KOPT-K1 (cell line): Measurements from ENCODE around the gene SARM1.
"Not testable (repeated sequence)": the region's sequence is repeated elsewhere in the genome, so short reads cannot be mapped to it uniquely, and the experiment has no call there.

Source experiments
- H3K27ac ChIP-seq: fragments of 200-600 bp; sonication (generic); 2 replicates; pipeline ENCODE4 v1.5.1; 2016; ENCODE audit warnings: antibody characterized with exemption, mild to moderate bottlenecking, low read depth, low read length; ENCODE audit not compliant: poor library complexity, severe bottlenecking
- H3K36me3 ChIP-seq: fragments of 200-600 bp; sonication (generic); 2 replicates; pipeline ENCODE4 v1.5.1; 2017; ENCODE audit warnings: antibody characterized with exemption, mild to moderate bottlenecking, low read length, moderate library complexity; ENCODE audit not compliant: insufficient read depth
- H3K9me3 ChIP-seq: fragments of 200-600 bp; sonication (generic); 2 replicates; pipeline ENCODE4 v1.5.1; 2017; ENCODE audit warnings: antibody characterized with exemption, low read length, mild to moderate bottlenecking; ENCODE audit not compliant: insufficient read depth, poor library complexity, severe bottlenecking

The SARM1 gene

GRCh38 chr17:28404812-28405570, 33.5 kb downstream of the SARM1 start:
- no peaks in the 10 kb centered on the region for H3K36me3 ChIP-seq
- H3K27ac ChIP-seq: no peak overlapping the region

GRCh38 chr17:28405632-28406472, 34.4 kb downstream of the SARM1 start, which contains the start of gene SLC46A1:
TSS of gene SLC46A1 (minus strand) at chr17:28406212. CDS start at chr17:28406114, 98 bp downstream.
- Histone ChIP-seq H3K9me3 (no peaks in the 10 kb centered on the region), H3K36me3 (no peaks in the 10 kb centered on the region), H3K27ac (no peak within 1 kb of the TSS)

More at GRCh38 chr17:28404812-28405570, 33.5 kb downstream of the SARM1 start:
- H3K9me3 ChIP-seq: no peaks in the 10 kb centered on the region

GRCh38 chr17:28406473-28406814, 35.0 kb downstream of the SARM1 start:
- Histone ChIP-seq H3K36me3 (no peaks in the 10 kb centered on the region), H3K27ac (no peak overlapping the region), H3K9me3 (no peaks in the 10 kb centered on the region)

- Histone ChIP-seq H3K9me3 (no peaks in the 10 kb centered on the region), H3K36me3 (no peaks in the 10 kb centered on the region), H3K27ac (no peak overlapping the region)
Measured at GRCh38 chr17:28407130-28407973, 35.9 kb downstream of the SARM1 start.

DNA sequence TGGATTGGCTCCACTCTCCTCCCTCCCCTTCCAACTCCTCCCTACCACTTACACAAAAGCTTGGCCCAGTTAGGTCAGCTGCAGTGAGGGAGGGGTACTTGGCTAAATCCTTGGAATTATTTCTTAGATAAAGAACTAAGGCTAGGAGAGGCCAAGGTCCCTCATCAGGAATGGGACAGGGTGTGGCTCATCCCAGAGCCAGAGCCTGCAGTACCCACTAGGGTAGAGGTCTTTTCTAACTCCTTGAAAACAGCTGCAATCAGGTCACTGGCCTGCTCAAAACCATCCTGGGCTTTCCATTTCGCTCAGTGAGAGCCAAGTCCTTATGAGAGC, 36.4 kb downstream of the SARM1 start:
- no peaks in the 10 kb centered on the region for H3K9me3 ChIP-seq
- H3K27ac ChIP-seq: no peak overlapping the region

DNA sequence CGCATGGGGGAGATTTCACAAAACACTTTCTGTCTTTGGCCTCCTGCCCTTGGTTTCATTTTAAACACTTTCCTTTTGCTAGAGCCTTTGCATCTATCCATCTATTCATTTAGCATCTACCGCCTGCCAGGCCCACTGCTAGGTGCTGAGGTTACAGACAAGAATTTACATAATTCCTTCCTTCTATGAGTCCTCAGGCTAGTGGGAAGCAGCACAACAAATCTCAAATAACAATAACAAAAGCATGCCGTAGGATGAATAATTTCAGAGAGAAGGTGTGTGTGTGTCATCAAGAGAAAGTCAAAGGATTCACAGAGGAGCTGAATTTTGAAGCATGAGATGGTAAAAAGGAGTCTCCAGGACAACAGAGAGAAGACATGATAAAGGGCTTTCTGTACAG, 40.6 kb downstream of the SARM1 start:
- Histone ChIP-seq H3K27ac (no peak overlapping the region), H3K36me3 (no peaks in the 10 kb centered on the region), H3K9me3 (no peaks in the 10 kb centered on the region)

More for the DNA sequence above, 36.4 kb downstream of the SARM1 start:
- no peaks in the 10 kb centered on the region for H3K36me3 ChIP-seq

DNA sequence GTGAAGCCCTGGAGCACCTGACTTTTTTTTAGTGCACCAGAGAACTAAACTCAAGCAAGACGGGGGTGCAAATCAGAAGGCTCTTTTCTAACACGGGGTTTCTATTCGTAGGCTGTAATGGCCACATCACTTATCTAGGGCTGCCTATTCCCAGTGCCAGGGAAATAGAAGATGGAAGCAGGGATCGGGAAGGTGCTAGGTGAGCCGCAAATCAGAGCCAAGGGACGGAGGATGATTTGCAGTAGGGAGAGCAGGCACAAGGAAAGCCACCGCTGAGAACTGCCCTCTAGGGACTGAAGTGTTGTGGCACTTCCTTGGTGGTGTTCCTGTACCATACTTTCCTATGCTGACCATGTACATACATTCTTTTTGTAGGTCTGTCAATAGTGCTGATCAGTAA, 42.3 kb downstream of the SARM1 start:
- H3K36me3 ChIP-seq: no peaks in the 10 kb centered on the region
- H3K9me3 ChIP-seq: no peaks in the 10 kb centered on the region
- H3K27ac ChIP-seq: no peak overlapping the region

DNA sequence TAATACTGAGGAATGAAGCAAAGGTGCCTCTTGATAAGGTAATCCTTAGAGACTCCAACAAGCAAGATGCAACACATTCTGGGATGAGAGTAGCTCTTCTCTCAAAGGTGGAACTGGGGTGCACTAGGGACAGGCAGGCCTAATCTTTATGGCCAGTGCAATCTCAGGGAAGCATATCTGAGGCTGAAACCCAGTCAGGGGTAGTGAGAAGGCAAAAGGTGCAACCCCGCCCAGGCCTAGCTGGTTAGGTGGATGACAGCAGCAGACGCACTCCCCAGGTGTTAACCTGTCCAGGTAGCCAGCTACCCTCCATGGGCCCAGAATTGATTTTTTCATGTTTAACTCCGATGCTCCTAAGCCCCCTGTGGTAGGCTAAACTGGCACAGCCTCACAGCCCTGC, 44.4 kb downstream of the SARM1 start:
- Histone ChIP-seq H3K36me3 (no peaks in the 10 kb centered on the region), H3K27ac (no peak overlapping the region)

GRCh38 chr17:28416703-28417311, 45.3 kb downstream of the SARM1 start:
- Histone ChIP-seq H3K27ac (no peak overlapping the region), H3K36me3 (no peaks in the 10 kb centered on the region), H3K9me3 (no peaks in the 10 kb centered on the region)

More for the DNA sequence above, 44.4 kb downstream of the SARM1 start:
- no peaks in the 10 kb centered on the region for H3K9me3 ChIP-seq

DNA sequence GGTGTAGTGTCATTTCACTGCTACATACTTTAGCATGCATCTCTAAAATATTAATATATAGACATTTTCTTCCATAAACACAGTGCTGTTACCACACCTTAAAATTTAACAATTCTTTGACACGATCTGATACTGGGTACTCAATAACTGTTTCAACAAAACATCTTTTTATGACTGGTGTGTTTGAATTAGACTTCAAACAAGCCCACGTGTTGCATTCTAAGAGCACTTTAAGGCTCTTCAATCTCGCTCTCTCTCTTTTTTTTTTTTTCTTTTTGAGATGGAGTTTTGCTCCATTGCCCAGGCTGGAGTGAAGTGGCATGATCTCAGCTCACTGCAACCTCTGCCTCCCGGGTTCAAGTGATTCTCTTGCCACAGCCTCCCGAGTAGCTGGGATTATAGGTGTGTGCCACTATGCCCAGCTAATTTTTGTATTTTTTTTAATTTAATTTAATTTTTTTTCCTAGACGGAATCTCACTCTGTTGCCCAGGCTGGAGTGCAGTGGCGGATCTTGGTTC, 50.4 kb downstream of the SARM1 start:
- no peaks in the 10 kb centered on the region for H3K9me3 ChIP-seq
- H3K27ac ChIP-seq: no peak overlapping the region
- no peaks in the 10 kb centered on the region for H3K36me3 ChIP-seq

GRCh38 chr17:28425206-28425605, 53.7 kb downstream of the SARM1 start:
- Histone ChIP-seq H3K27ac (no peak overlapping the region), H3K36me3 (no peaks in the 10 kb centered on the region), H3K9me3 (no peaks in the 10 kb centered on the region)

DNA sequence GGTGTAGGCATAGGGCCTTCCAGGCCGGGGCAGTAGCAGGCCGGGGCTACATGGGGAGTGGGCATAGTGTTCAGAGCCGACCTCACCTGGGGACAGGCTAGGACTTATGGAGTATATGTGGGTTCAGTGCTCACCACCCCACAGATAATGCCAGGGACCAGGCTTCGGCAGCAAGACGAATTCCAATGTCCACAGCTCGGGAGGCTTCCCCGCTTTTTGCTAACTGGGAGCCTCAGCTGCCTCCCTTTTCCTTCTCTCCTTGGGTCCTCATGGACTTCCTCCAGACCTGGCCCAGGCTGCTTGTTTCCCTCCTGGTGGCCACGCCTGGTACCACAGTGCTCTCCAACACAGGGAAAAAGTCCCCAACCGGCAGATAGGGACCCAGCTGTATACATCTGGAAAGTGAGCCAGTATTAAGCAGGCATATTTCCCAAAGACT, 54.6 kb downstream of the SARM1 start:
- H3K9me3 ChIP-seq: no peaks in the 10 kb centered on the region
- no peaks in the 10 kb centered on the region for H3K36me3 ChIP-seq

DNA sequence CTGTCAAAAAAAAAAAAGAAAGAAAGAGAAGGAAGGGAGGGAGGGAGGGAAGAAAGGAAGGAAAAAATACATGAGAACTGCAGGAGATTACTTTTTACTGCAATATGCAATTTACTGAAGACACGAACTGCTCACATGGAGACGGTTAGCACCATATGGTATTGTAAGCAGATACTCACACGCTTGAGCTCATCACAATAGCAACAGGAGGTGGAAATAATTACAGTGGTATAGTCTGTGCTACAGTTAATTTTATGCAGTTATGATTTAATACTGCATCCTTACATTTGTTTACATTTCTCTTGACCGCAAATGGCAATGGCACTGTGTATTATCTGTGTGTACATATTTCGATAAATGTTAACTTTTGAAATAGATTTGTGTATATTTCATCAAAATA, 55.9 kb downstream of the SARM1 start:
- Histone ChIP-seq H3K9me3 (no peaks in the 10 kb centered on the region), H3K36me3 (no peaks in the 10 kb centered on the region), H3K27ac (no peak overlapping the region)

More for the DNA sequence above, 54.6 kb downstream of the SARM1 start:
- H3K27ac ChIP-seq: no peak overlapping the region

GRCh38 chr17:28427982-28428381, 56.5 kb downstream of the SARM1 start:
- not testable (repeated sequence) for H3K27ac ChIP-seq, H3K9me3 ChIP-seq, H3K36me3 ChIP-seq
